PC-3 (cell line): ENCODE data around the gene SGMS1. TPM values are rescaled to one million over a fixed set of nuclear protein-coding genes. Genes with fewer than 3 reads are reported as not detected.
A peak's percentile ranks its signal among the peaks of the same experiment; 100 is the strongest.
"Not testable (repeated sequence)": the region's sequence is repeated elsewhere in the genome, so short reads cannot be mapped to it uniquely, and the experiment has no call there.

ENCODE experiments used
- ATAC-seq: fragments of 200-7000 bp; cut with Tn5 transposase; 2 replicates; pipeline ENCODE4 v1.9.1; 2020; ENCODE audit warnings: mild to moderate bottlenecking, moderate library complexity
- BruUV-seq: library from RNA; stranded (reverse); fragments of 400-500 nt; replicated peaks from 2 replicates; lab custom pipeline; 2021; lab: Mats Ljungman, UMichigan
- CTCF ChIA-PET: fragments of 300-600 bp; sonication (Branson Sonifier 250); formaldehyde crosslinking; loops from one replicate; lab custom pipeline; 2022; ENCODE audit warnings: antibody characterized with exemption; lab: Charles Lee
- POLR2A ChIA-PET: fragments of 300-600 bp; sonication (Branson Sonifier 250); formaldehyde crosslinking; loops from one replicate; lab custom pipeline; 2022; ENCODE audit warnings: antibody characterized with exemption; ENCODE audit not compliant: unreplicated experiment; lab: Charles Lee
- DNase-seq: peaks from one replicate; pipeline ENCODE4 v3.0.0-alpha.2; 2015
- H2AFZ ChIP-seq: fragments of 300-600 bp; sonication (generic); 2 replicates; pipeline ENCODE4 v1.6.0; 2016; ENCODE audit warnings: antibody characterized with exemption, low read length
- H3F3A ChIP-seq: fragments of 300-600 bp; sonication (generic); one replicate; pipeline ENCODE4 v1.6.0; 2017; ENCODE audit warnings: antibody characterized with exemption, low read length, control low read depth, mild to moderate bottlenecking; ENCODE audit not compliant: unreplicated experiment
- H3K27ac ChIP-seq: fragments of 300-600 bp; sonication (generic); 2 replicates; pipeline ENCODE4 v1.5.1; 2016; ENCODE audit warnings: mild to moderate bottlenecking, low read length
- H3K27me3 ChIP-seq: fragments of 300-600 bp; sonication (generic); 2 replicates; pipeline ENCODE4 v1.6.1; 2016; ENCODE audit warnings: low read length, mixed read lengths
- H3K36me3 ChIP-seq: fragments of 300-600 bp; sonication (generic); 2 replicates; pipeline ENCODE4 v1.6.1; 2016; ENCODE audit warnings: low read depth, mixed run types, low read length, mixed read lengths
- H3K4me1 ChIP-seq: fragments of 300-600 bp; sonication (generic); 2 replicates; pipeline ENCODE4 v1.5.1; 2016; ENCODE audit warnings: low read length; ENCODE audit not compliant: insufficient read depth
- H3K4me2 ChIP-seq: fragments of 300-600 bp; sonication (generic); 2 replicates; pipeline ENCODE4 v1.6.0; 2016; ENCODE audit warnings: low read length
- H3K4me3 ChIP-seq: fragments of 300-600 bp; sonication (generic); 2 replicates; pipeline ENCODE4 v1.5.1; 2016; ENCODE audit warnings: mild to moderate bottlenecking, low read length, mixed read lengths
- H3K79me2 ChIP-seq: fragments of 300-600 bp; sonication (generic); 2 replicates; pipeline ENCODE4 v1.6.1; 2017; ENCODE audit warnings: low read length, mixed read lengths
- H3K9ac ChIP-seq: fragments of 300-600 bp; sonication (generic); 2 replicates; pipeline ENCODE4 v1.6.0; 2016; ENCODE audit warnings: mild to moderate bottlenecking, low read length
- H3K9me2 ChIP-seq: fragments of 300-600 bp; sonication (generic); replicated peaks from 2 replicates; pipeline ENCODE4 v1.6.1; 2016; ENCODE audit warnings: mixed run types, low read length, mixed read lengths
- H3K9me3 ChIP-seq: fragments of 300-600 bp; sonication (generic); 2 replicates; pipeline ENCODE4 v1.6.1; 2016; ENCODE audit warnings: low read length, mixed read lengths
- H4K20me1 ChIP-seq: fragments of 300-600 bp; sonication (generic); 2 replicates; pipeline ENCODE4 v1.6.1; 2016; ENCODE audit warnings: low read length, mixed read lengths
- EZH2 ChIP-seq: fragments of 300-600 bp; sonication (generic); IDR thresholded peaks from one replicate; pipeline ENCODE4 v1.6.1; 2017; ENCODE audit warnings: antibody characterized with exemption, mild to moderate bottlenecking, low read length; ENCODE audit not compliant: unreplicated experiment
- intact Hi-C: fragments of 100-400 bp; cut with micrococcal nuclease; formaldehyde crosslinking; loops from 2 replicates; pipeline ENCODE4 v1.9.0; 2023
- total RNA-seq: library from RNA; depleted of rRNA; stranded (reverse); fragments of >200 nt; gene quantifications from 2 replicates; pipeline ENCODE4 v1.2.3, GENCODE V29; 2014
- TF ChIP-seq, protein P1 (sequence below): fragments of 300-600 bp; sonication (generic); conservative IDR thresholded peaks from 2 replicates; pipeline ENCODE4 v1.5.1; 2017; ENCODE audit warnings: antibody characterized with exemption, low read depth, mild to moderate bottlenecking, low read length

Gene SGMS1
- total RNA-seq, 1 experiment from 2014 or later, result 61.4 TPM

- BruUV-seq, result no TSS peak
Observed at GRCh38 chr10:50369931-50370330, 253.8 kb downstream of the SGMS1 start.

DNA sequence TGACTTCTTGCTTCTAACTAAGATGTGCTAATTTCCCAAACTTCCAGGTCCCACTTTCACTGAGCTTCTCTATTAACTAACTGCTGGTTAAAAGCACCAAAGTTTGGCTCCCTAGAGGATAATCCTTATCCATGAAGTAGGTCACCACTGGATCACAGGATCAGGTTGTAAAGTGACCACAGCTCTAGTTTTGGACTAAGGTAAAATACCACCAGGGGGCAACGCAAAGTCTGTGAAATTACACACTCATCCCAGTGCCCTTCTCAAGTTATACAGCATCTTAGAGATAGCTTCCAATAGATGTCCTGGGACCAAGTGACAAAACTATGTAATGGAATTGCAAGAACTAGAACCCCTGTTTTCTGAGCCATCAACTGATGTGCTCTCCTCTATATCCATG lies 256.0 kb downstream of the SGMS1 start:
- no peak overlapping the region for H3K4me2 ChIP-seq
- H3K9me2 ChIP-seq, result no peaks in the 10 kb centered on the region
- intact Hi-C loops, result loop anchor here (1.0 to 10.0 kb wide), 4 partner anchors 54 to 286 kb away; no protein-coding TSS in a partner anchor
- no peak for TF ChIP-seq EZH2
- TF ChIP-seq, protein P1, sequence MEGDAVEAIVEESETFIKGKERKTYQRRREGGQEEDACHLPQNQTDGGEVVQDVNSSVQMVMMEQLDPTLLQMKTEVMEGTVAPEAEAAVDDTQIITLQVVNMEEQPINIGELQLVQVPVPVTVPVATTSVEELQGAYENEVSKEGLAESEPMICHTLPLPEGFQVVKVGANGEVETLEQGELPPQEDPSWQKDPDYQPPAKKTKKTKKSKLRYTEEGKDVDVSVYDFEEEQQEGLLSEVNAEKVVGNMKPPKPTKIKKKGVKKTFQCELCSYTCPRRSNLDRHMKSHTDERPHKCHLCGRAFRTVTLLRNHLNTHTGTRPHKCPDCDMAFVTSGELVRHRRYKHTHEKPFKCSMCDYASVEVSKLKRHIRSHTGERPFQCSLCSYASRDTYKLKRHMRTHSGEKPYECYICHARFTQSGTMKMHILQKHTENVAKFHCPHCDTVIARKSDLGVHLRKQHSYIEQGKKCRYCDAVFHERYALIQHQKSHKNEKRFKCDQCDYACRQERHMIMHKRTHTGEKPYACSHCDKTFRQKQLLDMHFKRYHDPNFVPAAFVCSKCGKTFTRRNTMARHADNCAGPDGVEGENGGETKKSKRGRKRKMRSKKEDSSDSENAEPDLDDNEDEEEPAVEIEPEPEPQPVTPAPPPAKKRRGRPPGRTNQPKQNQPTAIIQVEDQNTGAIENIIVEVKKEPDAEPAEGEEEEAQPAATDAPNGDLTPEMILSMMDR, result peak; percentile 98
- H3K79me2 ChIP-seq, result no peaks in the 10 kb centered on the region
- ATAC-seq (peak; percentile 89), DNase-seq (peak; percentile 94)
- CTCF ChIA-PET, result interaction anchor here (0.5 to 1.4 kb wide), 15 partner anchors 35 to 257 kb away, joined by 3 to 19 read pairs (median 5); no protein-coding TSS in a partner anchor
- POLR2A ChIA-PET, result interaction anchor here (0.5 kb wide), 1 partner anchor 257 kb away, joined by 6 read pairs; no protein-coding TSS in a partner anchor
- H3K36me3 ChIP-seq, result no peaks in the 10 kb centered on the region
- H3K9me3 ChIP-seq, result no peaks in the 10 kb centered on the region
- H3K4me1 ChIP-seq, result peaks cover 12% of the 10 kb centered on the region
- no peak overlapping the region for H3K9ac ChIP-seq
- H3K27ac ChIP-seq, result no peak overlapping the region
- H3K27me3 ChIP-seq, result no peaks in the 10 kb centered on the region
- H3K4me3 ChIP-seq, result no peak overlapping the region
- BruUV-seq, result no TSS peak
- no peaks in the 10 kb centered on the region for H4K20me1 ChIP-seq
- peaks cover 3% of the 10 kb centered on the region for H3F3A ChIP-seq
- no peak overlapping the region for H2AFZ ChIP-seq

More at GRCh38 chr10:50369931-50370330, 253.8 kb downstream of the SGMS1 start:
- intact Hi-C loops, result loop anchor here (10.0 kb wide), 1 partner anchor 185 kb away; no protein-coding TSS in a partner anchor
- H3F3A ChIP-seq, result no peaks in the 10 kb centered on the region
- H3K9ac ChIP-seq, result no peak overlapping the region
- no peaks in the 10 kb centered on the region for H3K9me2 ChIP-seq
- H3K27me3 ChIP-seq, result no peaks in the 10 kb centered on the region
- H3K4me2 ChIP-seq, result no peak overlapping the region
- H3K4me3 ChIP-seq, result no peak overlapping the region
- H2AFZ ChIP-seq, result no peak overlapping the region
- ATAC-seq, result peak; percentile 58
- H3K27ac ChIP-seq, result no peak overlapping the region
- ChIA-PET CTCF (interaction anchor here (0.5 to 0.7 kb wide), 4 partner anchors 41 to 580 kb away, joined by 3 to 4 read pairs (median 3); no protein-coding TSS in a partner anchor), POLR2A (interaction anchor here (0.6 kb wide), 1 partner anchor 24 kb away, joined by 4 read pairs; no protein-coding TSS in a partner anchor)
- H3K36me3 ChIP-seq, result no peaks in the 10 kb centered on the region
- 0 out of 2 replicates have a peak, but pooled peaks cover 3% of the 10 kb centered on the region for H3K79me2 ChIP-seq
- no peaks in the 10 kb centered on the region for H3K9me3 ChIP-seq
- no peaks in the 10 kb centered on the region for H4K20me1 ChIP-seq
- H3K4me1 ChIP-seq, result peaks cover 15% of the 10 kb centered on the region
- TF ChIP-seq EZH2, result no peak
- peak; percentile 68 for DNase-seq

- H3F3A ChIP-seq, result peaks cover 12% of the 10 kb centered on the region
- intact Hi-C loops, result loop anchor here (10.0 kb wide), 1 partner anchor 188 kb away; no protein-coding TSS in a partner anchor
- H3K27ac ChIP-seq, BruUV-seq, H3K36me3 ChIP-seq, H3K9me2 ChIP-seq, POLR2A ChIA-PET, H3K79me2 ChIP-seq, H2AFZ ChIP-seq, H3K4me2 ChIP-seq, H3K27me3 ChIP-seq, DNase-seq, ATAC-seq, CTCF ChIA-PET, H3K9ac ChIP-seq, H3K9me3 ChIP-seq, H3K4me3 ChIP-seq, H4K20me1 ChIP-seq: not testable (repeated sequence)
- peaks cover 22% of the 10 kb centered on the region for H3K4me1 ChIP-seq
Observed at GRCh38 chr10:50366421-50366820, 257.3 kb downstream of the SGMS1 start.

GRCh38 chr10:50364730-50365129 lies 259.0 kb downstream of the SGMS1 start:
- H3K27me3 ChIP-seq, H3K4me3 ChIP-seq, H3K4me2 ChIP-seq, H2AFZ ChIP-seq, CTCF ChIA-PET, DNase-seq, H3K79me2 ChIP-seq, H4K20me1 ChIP-seq, POLR2A ChIA-PET, ATAC-seq, H3K27ac ChIP-seq, H3K9me2 ChIP-seq, H3K36me3 ChIP-seq, H3K9ac ChIP-seq, H3K9me3 ChIP-seq, BruUV-seq: not testable (repeated sequence)
- Histone ChIP-seq H3F3A (peaks cover 13% of the 10 kb centered on the region), H3K4me1 (peaks cover 33% of the 10 kb centered on the region)
- intact Hi-C loops, result loop anchor here (10.0 kb wide), 1 partner anchor 190 kb away; no protein-coding TSS in a partner anchor
